Prostate gland (tissue), 1 donor: Measurements from ENCODE around the gene MOK.

ENCODE experiments used
- POLR2A ChIP-seq: fragments of 450-650 bp; IDR thresholded peaks from one replicate; pipeline ENCODE4 v1.6.1; 2016; ENCODE audit warnings: antibody characterized with exemption, mild to moderate bottlenecking
- POLR2AphosphoS5 ChIP-seq: sonication (generic); formaldehyde crosslinking; IDR thresholded peaks from one replicate; pipeline ENCODE4 v1.6.1; 2017; ENCODE audit warnings: antibody characterized with exemption

GRCh38 chr14:102182190-102182589, 122.8 kb downstream of the MOK start:
- TF ChIP-seq POLR2A (no peak), POLR2AphosphoS5 (no peak)
